NK-92 (cell line): ENCODE data around the gene TTC21B.
A peak's percentile ranks its signal among the peaks of the same experiment; 100 is the strongest.
"Not testable (repeated sequence)": the region's sequence is repeated elsewhere in the genome, so short reads cannot be mapped to it uniquely, and the experiment has no call there.

ENCODE experiments used
- DNase-seq: peaks from one replicate; lab custom pipeline; 2025; ENCODE audit not compliant: unreplicated experiment; lab: John Stamatoyannopoulos, UW

The TTC21B gene

GRCh38 chr2:165953655-165954606 lies at the start of gene TTC21B:
TSS of gene TTC21B (minus strand) at chr2:165953776. CDS start at chr2:165953705, 71 bp downstream.
- peak; percentile 25 for DNase-seq

DNA sequence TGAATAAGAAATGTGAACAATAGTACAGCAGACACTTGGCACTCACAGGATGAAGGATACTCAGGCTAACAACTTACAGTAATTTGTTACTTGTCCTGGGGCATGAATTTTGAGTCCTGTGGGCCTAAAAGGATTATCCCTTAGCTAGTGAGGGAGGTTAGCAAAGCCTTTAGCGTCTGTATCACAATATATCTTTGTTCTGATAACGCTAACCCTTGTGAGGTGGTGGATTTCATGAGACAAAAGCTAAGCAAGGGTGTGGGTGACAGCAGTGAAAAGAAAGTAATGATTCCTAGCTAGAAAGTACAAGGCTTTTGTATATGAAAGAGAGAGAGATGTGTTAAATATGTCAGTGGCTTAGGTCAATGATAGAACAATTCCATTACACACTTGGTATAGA lies 46.8 kb upstream of the TTC21B start:
- DNase-seq = no peak

DNA sequence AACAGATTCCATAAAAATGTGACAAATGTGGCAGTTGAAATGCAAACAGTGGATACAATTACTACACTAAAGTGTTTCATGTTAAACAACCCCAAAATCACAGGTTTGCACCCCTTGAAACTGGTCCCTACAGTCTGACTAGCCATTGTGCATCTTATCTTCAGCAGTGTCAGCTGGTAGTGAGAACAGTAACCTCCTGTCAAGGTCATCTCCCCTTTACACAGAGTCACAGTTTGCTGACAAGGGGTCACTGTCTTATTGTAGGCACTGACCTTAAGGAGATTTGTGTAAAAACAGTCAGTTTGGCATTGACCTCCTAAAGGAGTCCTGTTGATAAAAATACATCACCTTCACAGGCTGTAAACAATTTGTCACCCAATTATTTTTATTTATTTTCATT lies 37.3 kb upstream of the TTC21B start:
- DNase-seq = no peak

- DNase-seq = no peak
Measured at GRCh38 chr2:165989851-165990250, 36.3 kb upstream of the TTC21B start.

- no peak for DNase-seq
Measured at GRCh38 chr2:165985120-165985519, 31.5 kb upstream of the TTC21B start.

DNA sequence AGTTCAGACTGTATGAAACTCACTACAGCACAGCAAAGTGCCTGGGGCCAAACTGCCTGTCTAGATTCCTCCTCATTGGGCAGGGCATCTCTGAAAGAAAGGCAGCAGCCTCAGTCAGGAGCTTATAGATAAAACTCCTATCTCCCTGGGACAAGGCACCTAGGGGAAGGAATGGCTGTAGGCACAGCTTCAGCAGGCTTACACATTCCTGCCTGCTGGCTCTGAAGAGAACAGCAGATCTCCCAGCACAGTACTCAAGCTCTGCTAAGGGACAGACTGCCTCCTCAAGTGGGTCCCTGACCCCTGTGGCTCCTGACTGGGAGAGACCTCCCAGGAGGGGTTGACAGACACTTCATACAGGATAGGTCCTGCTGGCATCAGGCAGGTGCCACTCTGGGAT lies 18.6 kb upstream of the TTC21B start:
- DNase-seq = not testable (repeated sequence)

DNA sequence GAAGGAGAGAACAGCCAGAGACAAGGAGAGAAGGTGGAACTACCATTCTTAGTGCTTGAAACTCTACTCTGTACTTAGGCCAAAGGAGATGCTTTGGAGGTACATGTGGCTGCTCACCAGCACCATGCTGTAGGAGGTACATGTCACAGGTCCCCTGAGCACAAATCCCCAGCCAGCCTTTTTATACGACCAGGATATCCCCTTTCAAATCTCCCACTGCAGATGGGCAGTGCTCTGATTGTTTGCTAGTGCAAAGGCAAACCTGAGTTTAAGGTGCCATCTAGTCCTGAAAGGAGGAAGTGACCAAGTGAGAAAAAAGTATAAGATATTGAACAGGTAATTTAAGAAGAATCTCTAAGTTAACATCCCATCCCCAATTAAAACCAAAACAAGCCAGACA lies 17.1 kb upstream of the TTC21B start:
- no peak for DNase-seq

- DNase-seq = no peak
Measured at GRCh38 chr2:165969227-165969626, 15.7 kb upstream of the TTC21B start.

DNA sequence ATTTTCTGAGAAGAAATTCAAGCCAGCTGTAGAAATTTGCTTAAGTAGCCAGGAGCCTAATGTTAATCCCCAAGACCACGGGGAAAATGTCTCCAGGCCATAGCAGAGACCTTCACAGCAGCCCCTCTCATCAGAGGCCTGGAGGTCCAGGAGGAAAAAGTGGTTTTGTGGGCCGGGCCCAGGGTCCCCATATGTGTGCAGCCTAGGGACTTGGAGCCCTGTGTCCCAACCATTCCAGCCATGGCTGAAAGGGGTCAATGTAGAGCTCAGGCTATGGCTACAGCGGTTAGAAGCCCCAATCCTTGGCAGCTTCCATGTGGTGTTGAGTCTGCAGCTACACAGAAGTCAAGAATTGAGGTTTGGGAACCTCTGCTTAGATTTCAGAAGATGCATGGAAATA lies 14.2 kb upstream of the TTC21B start:
- DNase-seq = no peak

DNA sequence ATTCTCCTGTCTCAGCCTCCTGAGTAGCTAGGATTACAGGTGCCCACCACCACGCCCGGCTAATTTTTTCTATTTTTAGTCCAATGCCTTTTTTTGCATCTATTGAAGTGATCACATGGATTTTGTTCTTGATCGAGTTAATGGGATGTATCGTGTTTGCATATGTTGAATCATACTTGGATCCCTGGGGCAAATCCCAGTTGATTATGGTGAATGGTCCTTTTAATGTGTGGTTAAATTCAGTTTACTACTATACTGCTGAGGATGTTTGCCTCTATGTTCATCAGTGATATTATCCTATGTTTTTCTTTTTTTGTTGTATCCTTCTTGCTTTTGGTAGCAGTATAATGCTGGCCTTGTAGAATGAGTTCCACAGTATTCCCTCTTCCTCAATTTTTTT lies 8.2 kb upstream of the TTC21B start:
- DNase-seq = no peak

- no peak for DNase-seq
Measured at GRCh38 chr2:165959371-165959770, 5.8 kb upstream of the TTC21B start.

DNA sequence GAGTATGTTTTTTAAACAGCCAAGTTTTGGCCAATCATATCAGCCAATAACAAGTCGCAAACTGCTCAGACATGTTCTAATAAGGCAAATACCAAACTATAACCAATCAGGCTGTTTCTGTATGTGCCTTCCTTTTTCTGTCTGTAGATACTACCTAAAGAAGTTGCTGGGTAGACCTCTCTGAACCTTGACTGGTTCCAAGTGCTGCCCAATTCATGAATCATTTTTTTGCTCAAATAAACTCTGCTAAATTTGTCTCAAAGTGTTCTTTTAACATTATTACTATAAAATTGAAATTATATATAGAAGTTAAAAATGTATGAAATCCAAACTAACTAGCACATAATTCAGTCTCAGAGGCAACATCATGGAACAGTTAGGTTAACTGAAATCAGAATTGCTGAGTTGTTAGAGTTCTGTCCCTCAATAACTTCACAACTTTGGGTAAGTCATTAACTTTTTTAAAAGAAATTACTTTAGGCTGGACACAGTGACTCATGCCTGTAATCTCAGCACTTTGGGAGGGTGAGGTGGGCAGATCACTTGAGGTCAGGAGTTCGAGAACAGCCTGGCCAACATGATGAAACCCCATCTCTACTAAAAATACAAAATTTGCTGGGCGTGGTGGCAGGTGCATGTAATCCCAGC lies 4.9 kb upstream of the TTC21B start:
- DNase-seq = no peak

DNA sequence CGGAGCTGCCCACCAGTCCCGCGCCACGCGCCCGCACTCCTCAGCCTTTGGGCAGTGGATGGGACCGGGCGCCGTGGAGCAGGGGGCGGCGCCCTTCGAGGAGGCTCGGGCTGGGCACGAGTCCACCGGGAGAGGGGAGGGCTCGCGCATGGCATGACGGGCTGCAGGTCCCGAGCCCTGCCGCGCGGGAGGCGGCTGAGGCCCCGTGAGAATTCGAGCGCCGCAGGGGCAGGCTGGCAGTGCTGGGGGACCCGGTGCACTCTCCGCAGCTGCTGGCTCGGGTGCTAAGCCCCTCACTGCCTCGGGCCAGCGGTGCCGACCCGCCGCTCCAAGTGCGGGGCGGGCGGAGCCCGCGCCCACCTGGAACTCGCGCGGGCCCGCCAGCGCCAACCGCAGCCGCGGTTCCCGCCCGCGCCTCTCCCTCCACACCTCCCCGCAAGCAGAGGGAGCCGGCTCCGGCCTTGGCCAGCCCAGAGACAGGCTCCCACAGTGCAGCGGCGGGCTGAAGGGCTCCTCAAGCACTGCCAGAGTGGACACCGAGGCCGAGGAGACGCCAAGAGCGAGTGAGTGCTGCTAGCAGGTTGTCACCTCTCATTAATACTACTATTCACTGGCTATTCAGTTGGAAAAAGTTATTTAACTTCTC lies 3.6 kb upstream of the TTC21B start:
- DNase-seq = no peak

GRCh38 chr2:165953306-165953654 lies 296 bp downstream of the TTC21B start:
- no peak for DNase-seq

DNA sequence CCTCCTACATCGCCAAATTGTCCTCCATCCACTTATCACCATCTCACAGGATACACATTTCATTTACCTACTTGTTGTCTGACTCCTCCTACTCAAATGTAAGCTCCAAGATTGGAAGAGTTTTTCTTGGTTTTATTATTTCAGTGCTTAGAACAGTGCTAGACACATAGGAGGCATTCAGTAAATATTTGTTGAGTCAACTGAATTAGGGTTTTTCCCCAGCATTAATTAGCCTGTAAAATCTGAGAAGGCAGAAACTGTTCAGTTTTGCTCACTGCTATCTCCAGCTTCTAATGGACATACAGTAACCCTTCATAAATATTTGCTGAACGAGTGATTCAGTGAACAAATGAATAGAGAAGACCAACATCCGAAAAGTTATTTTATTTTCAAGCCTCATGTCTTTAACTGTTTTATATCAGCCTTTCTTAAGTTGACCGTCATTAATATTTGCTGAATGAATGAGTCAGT lies 800 bp downstream of the TTC21B start:
- DNase-seq = no peak

- no peak for DNase-seq
Measured at GRCh38 chr2:165952085-165952484, 1.5 kb downstream of the TTC21B start.

- no peak for DNase-seq
Measured at GRCh38 chr2:165950438-165950837, 3.1 kb downstream of the TTC21B start.

- no peak for DNase-seq
Measured at GRCh38 chr2:165941827-165942226, 11.7 kb downstream of the TTC21B start.

GRCh38 chr2:165938237-165938636 lies 15.3 kb downstream of the TTC21B start:
- no peak for DNase-seq

- no peak for DNase-seq
Measured at GRCh38 chr2:165933211-165933910, 20.2 kb downstream of the TTC21B start.

- DNase-seq = no peak
Measured at GRCh38 chr2:165927774-165928173, 25.8 kb downstream of the TTC21B start.
